Ramos (cell line): Measurements from ENCODE around the gene OXER1.

Source experiments
- in situ Hi-C: fragments of 300-500 bp; cut with MboI; formaldehyde crosslinking; loops from one replicate; pipeline ENCODE4 v1.14.3; 2022; ENCODE audit warnings: low sequenced_read_pairs; ENCODE audit not compliant: unreplicated experiment

The OXER1 gene

DNA sequence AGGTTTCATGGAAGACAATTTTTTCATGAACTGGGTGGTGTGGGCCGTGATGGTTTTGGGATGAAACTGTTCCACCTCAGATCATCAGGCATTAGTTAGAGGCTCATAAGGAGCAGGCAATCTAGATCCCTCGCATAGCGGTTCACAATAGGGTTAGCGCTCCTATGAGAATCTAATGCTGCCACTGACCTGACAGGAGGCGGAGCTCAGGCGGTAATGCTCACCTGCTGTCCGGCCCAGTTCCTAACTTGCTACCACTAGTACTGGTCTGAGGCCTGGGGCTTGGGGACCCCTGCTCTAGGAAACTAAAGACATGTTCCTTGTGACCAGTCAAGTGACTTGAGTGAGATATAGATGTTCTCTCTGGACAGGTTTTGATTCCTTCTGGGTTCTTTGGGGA is 49.2 kb downstream of the OXER1 start:
- in situ Hi-C loops, result no loop called here

DNA sequence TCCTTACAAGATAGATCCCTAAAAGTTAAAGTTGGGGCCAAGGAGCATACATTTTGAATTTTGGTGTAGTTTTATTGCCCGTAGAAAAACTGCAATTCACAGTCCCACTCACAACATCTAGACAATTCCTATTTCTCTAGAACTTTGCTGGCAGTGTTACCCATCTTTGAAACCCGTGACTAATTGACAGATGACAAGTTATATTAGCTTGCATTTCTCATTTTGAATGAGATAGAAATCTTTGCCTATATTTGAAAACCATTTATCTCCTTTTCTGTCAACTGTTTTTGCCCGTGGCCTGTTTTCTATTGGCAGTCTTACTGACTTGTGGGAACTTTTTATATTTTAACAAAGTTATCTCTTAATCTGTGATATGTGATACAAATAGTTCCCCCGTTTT is 50.0 kb downstream of the OXER1 start:
- in situ Hi-C loops, result no loop called here

DNA sequence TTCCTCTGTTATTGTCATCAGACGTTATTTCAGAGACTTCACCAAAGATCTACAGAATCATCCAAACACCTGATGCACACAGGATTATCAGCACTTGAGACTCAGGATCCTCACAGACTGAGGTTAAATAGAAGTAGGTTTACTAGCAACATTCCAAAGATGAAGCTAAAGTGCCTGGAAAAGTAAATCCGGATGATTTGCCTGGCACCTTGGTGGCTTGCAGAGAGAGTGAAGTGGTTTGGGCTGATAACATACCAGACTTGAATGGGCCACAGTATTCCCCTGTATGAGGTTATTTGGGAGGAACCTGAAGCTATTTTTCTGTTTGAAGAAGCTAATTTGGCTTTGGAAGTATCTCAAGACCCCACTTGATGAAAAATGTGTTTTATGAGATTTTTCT is 51.0 kb downstream of the OXER1 start:
- in situ Hi-C loops, result no loop called here
